Transverse colon (tissue), 4 donors: ENCODE results near the gene C1orf21. TPM values are rescaled to one million over a fixed set of nuclear protein-coding genes. Genes with fewer than 3 reads are reported as not detected.

Source experiments
- DNase-seq: peaks from one replicate; pipeline ENCODE4 v3.0.0-alpha.2; 2019
- H3K27ac ChIP-seq, 4 donors: fragments of 200-600 bp; sonication (generic); 2 replicates each; pipeline ENCODE4 v1.5.1; 2016 to 2018; ENCODE audit warnings: inconsistent platforms in 4 of 4
- H3K27me3 ChIP-seq: fragments of 200-600 bp; sonication (generic); 2 replicates; pipeline ENCODE4 v1.5.1; 2017; ENCODE audit warnings: inconsistent platforms
- H3K36me3 ChIP-seq, 4 donors: fragments of 200-600 bp; sonication (generic); 2 replicates each; pipeline ENCODE4 v1.5.1; 2017 to 2019; ENCODE audit warnings: inconsistent platforms in 4 of 4
- H3K4me1 ChIP-seq, 4 donors: fragments of 200-600 bp; sonication (generic); 2 replicates each; pipeline ENCODE4 v1.5.1; 2017 to 2020; ENCODE audit warnings: inconsistent platforms in 4 of 4
- H3K4me3 ChIP-seq, 4 donors: fragments of 200-600 bp; sonication (generic); 1 replicate in 1 of 4; 2 replicates in 3 of 4; pipeline versions ENCODE4 v1.5.1 to v1.6.1; 2017 to 2019; ENCODE audit warnings: inconsistent platforms in 4 of 4
- H3K9me3 ChIP-seq, 2 donors: fragments of 200-600 bp; sonication (generic); 2 replicates each; pipeline ENCODE4 v1.5.1; 2017 to 2019; ENCODE audit warnings: inconsistent platforms in 2 of 2
- EP300 ChIP-seq: sonication (generic); formaldehyde crosslinking; IDR thresholded peaks from one replicate; pipeline ENCODE4 v1.6.1; 2017; ENCODE audit warnings: antibody characterized with exemption, low read depth
- POLR2A ChIP-seq: fragments of 450-650 bp; IDR thresholded peaks from one replicate; pipeline ENCODE4 v1.6.1; 2016; ENCODE audit warnings: antibody characterized with exemption, mild to moderate bottlenecking, moderate library complexity
- POLR2AphosphoS5 ChIP-seq, 3 donors: sonication (generic); formaldehyde crosslinking; IDR thresholded peaks; one replicate each; pipeline ENCODE4 v1.6.1; 2016; ENCODE audit warnings: antibody characterized with exemption in 3 of 3
- WGBS, 2 donors: methylation state at CpG; one replicate each; pipeline ENCODE4 v1.1.5; 2018; ENCODE audit warnings: low coverage in 1 of 2; 5-methylcytosine and 5-hydroxymethylcytosine counted together
- in situ Hi-C, 4 donors: fragments of 200-750 bp; cut with MboI; loops; one replicate each; pipeline versions ENCODE4 v1.15.0 to v1.15.1; 2017; ENCODE audit warnings: low sequenced_read_pairs in 3 of 4, low pct_ligation_motif_present in 1 of 4, low pct_unique_long_range_greater_than_20kb in 1 of 4
- intact Hi-C: fragments of 100-400 bp; cut with DNase I; formaldehyde crosslinking; loops from one replicate; pipeline ENCODE4 v1.15.1; 2023; ENCODE audit warnings: low total_unique reads
- total RNA-seq, 4 donors: library from RNA; depleted of rRNA; stranded (reverse); fragments of >200 nt; gene quantifications; one replicate each; pipeline ENCODE4 v1.1.0, GENCODE V29; 2016
- TF ChIP-seq, protein P1 (sequence below), 5 experiments: fragments of 200-600 bp in 3 of 5; fragments of 450-650 bp in 2 of 5; sonication (generic) in 3 of 5; IDR thresholded peaks; 1 replicate in 2 of 5; 2 replicates in 3 of 5; pipeline ENCODE4 v1.5.1; 2016 to 2017; ENCODE audit warnings: antibody characterized with exemption in 5 of 5, inconsistent platforms in 3 of 5, mild to moderate bottlenecking in 2 of 5, moderate library complexity in 1 of 5

C1orf21 gene
- total RNA-seq, 4 donors from 2014 or later = 38.4 to 70.0 (median 62.4) TPM

- in situ Hi-C loops = loop anchor here (25.0 kb wide), 4 partner anchors 269 to 569 kb away; partner anchors contain the start of gene C1orf21 (in 2 of the 4)
These were observed 269.4 kb downstream of the C1orf21 start for GRCh38 chr1:184656221-184656620.

DNA sequence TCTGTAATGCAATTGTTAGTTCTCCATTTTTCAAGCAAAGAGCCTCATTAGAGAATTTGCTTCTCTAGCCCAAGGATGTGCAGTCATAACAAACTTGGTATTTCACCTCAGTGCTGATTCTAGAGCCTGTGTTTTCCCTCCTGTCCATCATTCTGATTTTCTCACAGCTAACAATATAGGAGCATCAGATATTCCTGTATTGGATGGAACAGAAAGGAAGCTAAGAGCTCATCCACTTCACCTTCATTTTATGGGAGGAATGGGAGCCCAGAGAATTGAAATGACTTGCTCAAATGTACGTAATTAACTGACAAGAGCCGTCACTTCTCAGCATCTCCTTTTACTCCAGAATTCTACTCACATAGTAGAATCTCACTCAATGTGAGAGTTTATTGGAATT is 271.2 kb downstream of the C1orf21 start:
- H3K4me1 ChIP-seq = peaks cover 0 to 7% (median 5%) of the 10 kb centered on the region in 4 donors
- TF ChIP-seq POLR2A (no peak), EP300 (no peak), POLR2AphosphoS5 (IDR thresholded peaks at IDR 0.05) (no peak)
- TF ChIP-seq, protein P1, sequence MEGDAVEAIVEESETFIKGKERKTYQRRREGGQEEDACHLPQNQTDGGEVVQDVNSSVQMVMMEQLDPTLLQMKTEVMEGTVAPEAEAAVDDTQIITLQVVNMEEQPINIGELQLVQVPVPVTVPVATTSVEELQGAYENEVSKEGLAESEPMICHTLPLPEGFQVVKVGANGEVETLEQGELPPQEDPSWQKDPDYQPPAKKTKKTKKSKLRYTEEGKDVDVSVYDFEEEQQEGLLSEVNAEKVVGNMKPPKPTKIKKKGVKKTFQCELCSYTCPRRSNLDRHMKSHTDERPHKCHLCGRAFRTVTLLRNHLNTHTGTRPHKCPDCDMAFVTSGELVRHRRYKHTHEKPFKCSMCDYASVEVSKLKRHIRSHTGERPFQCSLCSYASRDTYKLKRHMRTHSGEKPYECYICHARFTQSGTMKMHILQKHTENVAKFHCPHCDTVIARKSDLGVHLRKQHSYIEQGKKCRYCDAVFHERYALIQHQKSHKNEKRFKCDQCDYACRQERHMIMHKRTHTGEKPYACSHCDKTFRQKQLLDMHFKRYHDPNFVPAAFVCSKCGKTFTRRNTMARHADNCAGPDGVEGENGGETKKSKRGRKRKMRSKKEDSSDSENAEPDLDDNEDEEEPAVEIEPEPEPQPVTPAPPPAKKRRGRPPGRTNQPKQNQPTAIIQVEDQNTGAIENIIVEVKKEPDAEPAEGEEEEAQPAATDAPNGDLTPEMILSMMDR (IDR thresholded peaks at IDR 0.05) = no peak
- H3K27me3 ChIP-seq = no peaks in the 10 kb centered on the region
- no peak for DNase-seq
- H3K4me3 ChIP-seq = no peak overlapping the region
- in situ Hi-C loops = loop anchor here (25.0 kb wide), 4 partner anchors 271 to 571 kb away; partner anchors contain the start of gene C1orf21 (in 2 of the 4)
- no peak overlapping the region for H3K27ac ChIP-seq
- no peaks in the 10 kb centered on the region for H3K36me3 ChIP-seq
- no peaks in the 10 kb centered on the region for H3K9me3 ChIP-seq
- WGBS, 2 donors = 95 to 100% methylated on average over 2 of the region's 2 CpGs
- intact Hi-C loops = no loop called here

More at GRCh38 chr1:184656221-184656620, 269.4 kb downstream of the C1orf21 start:
- no peak for DNase-seq
- no peaks in the 10 kb centered on the region for H3K4me1 ChIP-seq
- H3K36me3 ChIP-seq = no peaks in the 10 kb centered on the region
- H3K27me3 ChIP-seq = no peaks in the 10 kb centered on the region
- no peak overlapping the region for H3K27ac ChIP-seq
- no peak for TF ChIP-seq POLR2AphosphoS5 (IDR thresholded peaks at IDR 0.05)
- no peak for TF ChIP-seq POLR2A
- H3K9me3 ChIP-seq = no peaks in the 10 kb centered on the region
- 79 to 88% methylated on average over 2 of the region's 2 CpGs for WGBS, 2 donors
- intact Hi-C loops = no loop called here
- H3K4me3 ChIP-seq = no peak overlapping the region

- Histone ChIP-seq H3K27ac (no peak overlapping the region), H3K4me1 (peaks cover 7 to 21% (median 11%) of the 10 kb centered on the region in 4 donors), H3K36me3 (no peaks in the 10 kb centered on the region), H3K27me3 (no peaks in the 10 kb centered on the region), H3K4me3 (no peak overlapping the region), H3K9me3 (no peaks in the 10 kb centered on the region)
- 50 to 93% methylated on average over 1 to 2 of the region's 2 CpGs for WGBS, 2 donors
- intact Hi-C loops = loop anchor here (5.0 to 10.0 kb wide), 2 partner anchors 273 to 586 kb away; partner anchors contain the start of gene C1orf21
- no peak for TF ChIP-seq POLR2AphosphoS5 (IDR thresholded peaks at IDR 0.05)
- TF ChIP-seq EP300 = no peak
- TF ChIP-seq, protein P1 (IDR thresholded peaks at IDR 0.05) = no peak
- no peak for TF ChIP-seq POLR2A
- DNase-seq = no peak
- in situ Hi-C loops = loop anchor here (25.0 kb wide), 4 partner anchors 273 to 573 kb away; partner anchors contain the start of gene C1orf21 (in 2 of the 4)
These were observed 273.8 kb downstream of the C1orf21 start for GRCh38 chr1:184660462-184661191.

GRCh38 chr1:184661801-184662200 is 275.0 kb downstream of the C1orf21 start:
- intact Hi-C loops (loop anchor here (5.0 to 10.0 kb wide), 2 partner anchors 274 to 587 kb away; partner anchors contain the start of gene C1orf21), in situ Hi-C loops (loop anchor here (25.0 kb wide), 4 partner anchors 274 to 574 kb away; partner anchors contain the start of gene C1orf21 (in 2 of the 4))
- H3K4me3 ChIP-seq = no peak overlapping the region
- H3K27ac ChIP-seq = no peak overlapping the region
- WGBS, 2 donors = 3 to 67% methylated on average over 1 of the region's 1 CpG
- DNase-seq = no peak
- no peaks in the 10 kb centered on the region for H3K36me3 ChIP-seq
- TF ChIP-seq EP300 (no peak), POLR2AphosphoS5 (IDR thresholded peaks at IDR 0.05) (no peak), POLR2A (no peak)
- TF ChIP-seq, protein P1 (IDR thresholded peaks at IDR 0.05) = no peak
- no peaks in the 10 kb centered on the region for H3K9me3 ChIP-seq
- H3K4me1 ChIP-seq = peaks cover 7 to 21% (median 11%) of the 10 kb centered on the region in 4 donors
- no peaks in the 10 kb centered on the region for H3K27me3 ChIP-seq
